Astrocyte (in vitro differentiated cells and primary cell): Measurements from ENCODE around the gene GCM1.
"Not testable (repeated sequence)": the region's sequence is repeated elsewhere in the genome, so short reads cannot be mapped to it uniquely, and the experiment has no call there.

Experiments
- CTCF ChIP-seq: IDR thresholded peaks from 2 replicates; pipeline ENCODE4 v1.5.1; 2011; ENCODE audit warnings: low read depth, mild to moderate bottlenecking, inconsistent platforms, low read length, moderate library complexity; ENCODE audit not compliant: insufficient read depth
- EZH2 ChIP-seq: IDR thresholded peaks from 2 replicates; pipeline ENCODE4 v1.6.1; 2012; ENCODE audit warnings: mild to moderate bottlenecking, low read length, inconsistent platforms; ENCODE audit not compliant: insufficient read depth

GRCh38 chr6:53158076-53158475, 9.4 kb upstream of the GCM1 start:
- TF ChIP-seq CTCF, EZH2: not testable (repeated sequence)
